HEK293 (cell line): ENCODE measurements around the gene DMBT1.

Source experiments
- CTCF ChIA-PET: fragments of 350-600 bp; formaldehyde crosslinking; extraction: SDS; loops from one replicate; lab custom pipeline; 2021; ENCODE audit warnings: antibody characterized with exemption; lab: Yijun Ruan, JAX
- POLR2A ChIA-PET: fragments of 300-600 bp; formaldehyde crosslinking; extraction: SDS; loops from one replicate; lab custom pipeline; 2020; ENCODE audit warnings: antibody characterized with exemption, inconsistent platforms; lab: Yijun Ruan, JAX
- H3K27ac ChIP-seq: fragments of 200-500 bp; sonication (Bioruptor generic); 2 replicates; pipeline ENCODE4 v1.5.1; 2014; ENCODE audit warnings: low read depth, low read length, control low read depth, inconsistent platforms; ENCODE audit errors: extremely low read depth
- H3K36me3 ChIP-seq, 2 experiments: fragments of 200-500 bp in 1 of 2; sonication (Bioruptor generic) in 1 of 2; 1 replicate in 1 of 2; 2 replicates in 1 of 2; pipeline ENCODE4 v1.5.1; 2014 to 2017; ENCODE audit warnings: inconsistent platforms in 2 of 2, low read length in 2 of 2; ENCODE audit not compliant: control insufficient read depth in 2 of 2, insufficient read depth in 1 of 2
- H3K4me1 ChIP-seq: fragments of 200-500 bp; sonication (Bioruptor generic); 2 replicates; pipeline ENCODE4 v1.5.1; 2014; ENCODE audit warnings: mild to moderate bottlenecking, low read length, inconsistent platforms; ENCODE audit not compliant: control insufficient read depth, insufficient read depth
- H3K4me3 ChIP-seq: 2 replicates; pipeline ENCODE4 v1.5.1; 2011; ENCODE audit warnings: low read depth, mild to moderate bottlenecking, control low read depth, low read length, moderate library complexity
- H3K9me3 ChIP-seq: fragments of 200-500 bp; sonication (Bioruptor generic); 2 replicates; pipeline ENCODE4 v1.5.1; 2014; ENCODE audit warnings: low read depth, low read length, inconsistent platforms; ENCODE audit not compliant: control insufficient read depth, insufficient read depth
- ATF2 ChIP-seq: fragments of 450-650 bp; formaldehyde crosslinking; IDR thresholded peaks from 2 replicates; pipeline ENCODE4 v1.5.1; 2016; ENCODE audit warnings: missing biosample characterization, missing genetic modification characterization, low read depth
- CTCF ChIP-seq: fragments of 450-650 bp; formaldehyde crosslinking; IDR thresholded peaks from 2 replicates; pipeline ENCODE4 v1.5.1; 2016; ENCODE audit warnings: missing biosample characterization, missing genetic modification characterization
- ELK4 ChIP-seq: IDR thresholded peaks from 2 replicates; pipeline ENCODE4 v1.6.1; 2011; ENCODE audit warnings: mild to moderate bottlenecking, low read depth, low read length, borderline replicate concordance
- PRDM1 ChIP-seq: fragments of 450-650 bp; formaldehyde crosslinking; IDR thresholded peaks from 2 replicates; pipeline ENCODE4; 2016; ENCODE audit warnings: missing biosample characterization, missing genetic modification characterization
- RBAK ChIP-seq: fragments of 450-650 bp; formaldehyde crosslinking; IDR thresholded peaks from 2 replicates; pipeline ENCODE4 v1.5.1; 2016; ENCODE audit warnings: missing biosample characterization, missing genetic modification characterization
- ZBTB17 ChIP-seq: fragments of 450-650 bp; formaldehyde crosslinking; IDR thresholded peaks from 2 replicates; pipeline ENCODE4 v1.5.1; 2016; ENCODE audit warnings: missing biosample characterization, missing genetic modification characterization
- ZNF10 ChIP-seq: fragments of 450-650 bp; formaldehyde crosslinking; IDR thresholded peaks from 2 replicates; pipeline ENCODE4 v1.5.1; 2017; ENCODE audit warnings: missing biosample characterization, missing genetic modification characterization
- ZNF112 ChIP-seq: fragments of 450-650 bp; formaldehyde crosslinking; IDR thresholded peaks from 2 replicates; pipeline ENCODE4 v1.5.0; 2017; ENCODE audit warnings: missing biosample characterization, missing genetic modification characterization
- ZNF239 ChIP-seq: fragments of 450-650 bp; formaldehyde crosslinking; IDR thresholded peaks from 2 replicates; pipeline ENCODE4 v1.5.1; 2016; ENCODE audit warnings: missing biosample characterization, missing genetic modification characterization
- ZNF24 ChIP-seq: fragments of 450-650 bp; formaldehyde crosslinking; IDR thresholded peaks from 2 replicates; pipeline ENCODE4 v1.5.1; 2016; ENCODE audit warnings: missing biosample characterization, missing genetic modification characterization
- ZNF341 ChIP-seq: fragments of 450-650 bp; formaldehyde crosslinking; IDR thresholded peaks from 2 replicates; pipeline ENCODE4; 2016; ENCODE audit warnings: low read depth, missing biosample characterization, missing genetic modification characterization
- ZNF510 ChIP-seq: fragments of 450-650 bp; formaldehyde crosslinking; IDR thresholded peaks from 2 replicates; pipeline ENCODE4 v1.5.1; 2018; ENCODE audit warnings: mild to moderate bottlenecking, missing genetic modification characterization, missing biosample characterization; ENCODE audit not compliant: insufficient replicate concordance
- ZNF530 ChIP-seq: fragments of 450-650 bp; formaldehyde crosslinking; IDR thresholded peaks from 2 replicates; pipeline ENCODE4 v1.5.1; 2016; ENCODE audit warnings: low read depth, missing biosample characterization, missing genetic modification characterization
- ZNF548 ChIP-seq: fragments of 450-650 bp; formaldehyde crosslinking; IDR thresholded peaks from 2 replicates; pipeline ENCODE4 v1.5.1; 2016; ENCODE audit warnings: missing biosample characterization, missing genetic modification characterization
- ZNF555 ChIP-seq: fragments of 450-650 bp; formaldehyde crosslinking; conservative IDR thresholded peaks from 2 replicates; pipeline ENCODE4 v1.5.1; 2017; ENCODE audit warnings: missing biosample characterization, mild to moderate bottlenecking, missing genetic modification characterization, inconsistent platforms
- ZNF561 ChIP-seq: fragments of 450-650 bp; IDR thresholded peaks from 2 replicates; pipeline ENCODE4 v1.5.1; 2018; ENCODE audit warnings: missing biosample characterization, missing genetic modification characterization, borderline replicate concordance
- ZNF571 ChIP-seq: fragments of 450-650 bp; formaldehyde crosslinking; IDR thresholded peaks from 2 replicates; pipeline ENCODE4 v1.5.0; 2017; ENCODE audit warnings: missing biosample characterization, missing genetic modification characterization
- ZNF624 ChIP-seq: fragments of 450-650 bp; formaldehyde crosslinking; IDR thresholded peaks from 2 replicates; pipeline ENCODE4 v1.5.1; 2017; ENCODE audit warnings: missing biosample characterization, missing genetic modification characterization
- ZNF660 ChIP-seq: fragments of 450-650 bp; IDR thresholded peaks from 2 replicates; pipeline ENCODE4 v1.5.1; 2018; ENCODE audit warnings: missing biosample characterization, mild to moderate bottlenecking, missing genetic modification characterization
- ZNF664 ChIP-seq: fragments of 450-650 bp; formaldehyde crosslinking; IDR thresholded peaks from 2 replicates; pipeline ENCODE4 v1.5.1; 2016; ENCODE audit warnings: missing biosample characterization, missing genetic modification characterization
- ZNF707 ChIP-seq: fragments of 450-650 bp; formaldehyde crosslinking; IDR thresholded peaks from 2 replicates; pipeline ENCODE4 v1.5.1; 2016; ENCODE audit warnings: missing biosample characterization, missing genetic modification characterization
- ZNF76 ChIP-seq: fragments of 450-650 bp; formaldehyde crosslinking; IDR thresholded peaks from 2 replicates; pipeline ENCODE4; 2016; ENCODE audit warnings: low read depth, missing biosample characterization, missing genetic modification characterization, borderline replicate concordance
- ZNF777 ChIP-seq: fragments of 450-650 bp; formaldehyde crosslinking; IDR thresholded peaks from 2 replicates; pipeline ENCODE4 v1.5.1; 2017; ENCODE audit warnings: missing biosample characterization, missing genetic modification characterization, borderline replicate concordance
- ZNF791 ChIP-seq: fragments of 450-650 bp; formaldehyde crosslinking; IDR thresholded peaks from 2 replicates; pipeline ENCODE4 v1.5.1; 2016; ENCODE audit warnings: missing biosample characterization, missing genetic modification characterization

Gene DMBT1

GRCh38 chr10:122560279-122560804 lies at the start of gene DMBT1:
Gene DMBT1 (plus strand): TSS chr10:122560754. CDS start chr10:122560771, 17 bp downstream.
- H3K4me3 ChIP-seq = no peak within 1 kb of the TSS
- H3K4me1 ChIP-seq = no peaks in the 10 kb centered on the region
- H3K36me3 ChIP-seq = no peaks in the 10 kb centered on the region
- POLR2A ChIA-PET = no interaction called here
- CTCF ChIA-PET = interaction anchor here (1.5 kb wide), 1 partner anchor 281 kb away, joined by 5 read pairs; no protein-coding TSS in a partner anchor
- TF ChIP-seq ZNF660 = 0 out of 2 replicates have a peak, but pooled peaks have one; percentile 10
- no peak for TF ChIP-seq ZNF530
- TF ChIP-seq ZNF555 (tag by site-specific recombination) = no peak
- no peak for TF ChIP-seq ZNF571 (tag by site-specific recombination)
- H3K9me3 ChIP-seq = no peaks in the 10 kb centered on the region
- H3K27ac ChIP-seq = no peak within 1 kb of the TSS

GRCh38 chr10:122513053-122513452 lies 47.5 kb upstream of the DMBT1 start:
- ChIA-PET CTCF (interaction anchor here (0.6 to 1.3 kb wide), 4 partner anchors 52 to 459 kb away, joined by 3 to 4 read pairs (median 3); no protein-coding TSS in a partner anchor), POLR2A (no interaction called here)
- Histone ChIP-seq H3K4me3 (no peak overlapping the region), H3K27ac (no peak overlapping the region), H3K36me3 (no peaks in the 10 kb centered on the region), H3K9me3 (no peaks in the 10 kb centered on the region), H3K4me1 (no peaks in the 10 kb centered on the region)
- TF ChIP-seq ZNF707 (tag by site-specific recombination) (no peak), ZNF341 (tag by site-specific recombination) (no peak), ZNF10 (no peak)

GRCh38 chr10:122514045-122514840 lies 46.3 kb upstream of the DMBT1 start:
- Histone ChIP-seq H3K4me1 (no peaks in the 10 kb centered on the region), H3K27ac (no peak overlapping the region), H3K4me3 (no peak overlapping the region), H3K9me3 (no peaks in the 10 kb centered on the region), H3K36me3 (no peaks in the 10 kb centered on the region)
- POLR2A ChIA-PET = no interaction called here
- TF ChIP-seq ZNF112 (tag by site-specific recombination) = no peak
- no peak for TF ChIP-seq ZNF24 (tag by site-specific recombination)
- TF ChIP-seq ZNF76 = no peak
- TF ChIP-seq ZNF624 (tag by site-specific recombination) = no peak
- no peak for TF ChIP-seq ZNF777
- no peak for TF ChIP-seq ZNF548
- no peak for TF ChIP-seq ZNF791 (tag by site-specific recombination)
- no peak for TF ChIP-seq ZNF664
- TF ChIP-seq ZNF239 (tag by site-specific recombination) = no peak
- no peak for TF ChIP-seq RBAK (tag by site-specific recombination)
- TF ChIP-seq ATF2 = no peak
- CTCF ChIA-PET = interaction anchor here (0.6 to 1.0 kb wide), 3 partner anchors 51 to 246 kb away, joined by 3 to 4 read pairs (median 4); no protein-coding TSS in a partner anchor

GRCh38 chr10:122515022-122515424 lies 45.5 kb upstream of the DMBT1 start:
- Histone ChIP-seq H3K27ac (no peak overlapping the region), H3K4me3 (no peak overlapping the region), H3K36me3 (no peaks in the 10 kb centered on the region), H3K9me3 (no peaks in the 10 kb centered on the region), H3K4me1 (no peaks in the 10 kb centered on the region)
- ChIA-PET POLR2A (no interaction called here), CTCF (interaction anchor here (0.6 to 1.0 kb wide), 3 partner anchors 50 to 247 kb away, joined by 3 to 4 read pairs (median 3); no protein-coding TSS in a partner anchor)
- TF ChIP-seq ZNF510 (no peak), ZNF341 (tag by site-specific recombination) (no peak), ZBTB17 (tag by site-specific recombination) (no peak), ZNF624 (tag by site-specific recombination) (no peak), PRDM1 (tag by site-specific recombination) (no peak), ELK4 (no peak), ZNF561 (no peak), CTCF (tag by site-specific recombination) (no peak)
